Panc1 (cell line): ENCODE measurements around the gene HBP1.

Experiments
- CTCF ChIP-seq: fragments of 450-650 bp; IDR thresholded peaks from 2 replicates; pipeline ENCODE4 v1.5.1; 2017; ENCODE audit warnings: mild to moderate bottlenecking
- POLR2AphosphoS5 ChIP-seq: IDR thresholded peaks from 2 replicates; pipeline ENCODE4 v1.6.1; 2012; ENCODE audit warnings: mild to moderate bottlenecking, low read depth, low read length, moderate library complexity
- REST ChIP-seq, 2 experiments: IDR thresholded peaks; 2 replicates each; pipeline ENCODE4 v1.6.1; 2011 to 2012; ENCODE audit warnings: low read depth in 2 of 2, control low read depth in 1 of 2, low read length in 1 of 2, mild to moderate bottlenecking in 1 of 2, moderate library complexity in 1 of 2; ENCODE audit not compliant: insufficient read depth in 1 of 2
- TCF7L2 ChIP-seq: IDR thresholded peaks from 2 replicates; pipeline ENCODE4 v1.6.1; 2011; ENCODE audit warnings: mild to moderate bottlenecking, low read depth, low read length, inconsistent platforms

GRCh38 chr7:107154826-107155225 lies 14.0 kb upstream of the HBP1 start:
- TF ChIP-seq CTCF (no peak), TCF7L2 (no peak), POLR2AphosphoS5 (no peak), REST (IDR thresholded peaks at IDR 0.05; ENCODE audit: insufficient read depth in 1 of 2, low read depth in 2 of 2, low read length in 1 of 2) (no peak)
